Loucy (cell line): ENCODE results near the gene SOCS7.

Experiments used
- H2AFZ ChIP-seq: fragments of 200-600 bp; sonication (generic); 2 replicates; pipeline ENCODE4 v1.6.0; 2016; ENCODE audit warnings: antibody characterized with exemption, mild to moderate bottlenecking, low read length, moderate library complexity
- H3F3A ChIP-seq: fragments of 200-600 bp; 2 replicates; pipeline ENCODE4 v1.6.0; 2016; ENCODE audit warnings: antibody characterized with exemption, low read depth, mild to moderate bottlenecking
- H3K27me3 ChIP-seq: fragments of 200-600 bp; sonication (generic); 2 replicates; pipeline ENCODE4 v1.6.1; 2014; ENCODE audit warnings: low read length, mild to moderate bottlenecking; ENCODE audit not compliant: insufficient read depth, poor library complexity, severe bottlenecking
- H3K36me3 ChIP-seq: fragments of 200-600 bp; sonication (generic); 2 replicates; pipeline ENCODE4 v1.6.1; 2016; ENCODE audit warnings: low read length; ENCODE audit not compliant: insufficient read depth
- H3K4me1 ChIP-seq: fragments of 200-600 bp; sonication (generic); 2 replicates; pipeline ENCODE4 v1.5.1; 2014; ENCODE audit warnings: low read length, mild to moderate bottlenecking; ENCODE audit not compliant: insufficient read depth, poor library complexity, severe bottlenecking
- H3K4me2 ChIP-seq: fragments of 200-600 bp; sonication (generic); 2 replicates; pipeline ENCODE4 v1.6.0; 2014; ENCODE audit warnings: antibody characterized with exemption, low read length, low read depth, mild to moderate bottlenecking; ENCODE audit not compliant: poor library complexity, severe bottlenecking
- H3K4me3 ChIP-seq: fragments of 200-600 bp; sonication (generic); 2 replicates; pipeline ENCODE4 v1.5.1; 2014; ENCODE audit warnings: low read length, mild to moderate bottlenecking, mixed read lengths; ENCODE audit not compliant: poor library complexity, severe bottlenecking
- H3K79me2 ChIP-seq: fragments of 200-600 bp; sonication (generic); 2 replicates; pipeline ENCODE4 v1.6.1; 2014; ENCODE audit warnings: low read length; ENCODE audit not compliant: insufficient read depth
- H3K9ac ChIP-seq: fragments of 200-600 bp; sonication (generic); 2 replicates; pipeline ENCODE4 v1.6.0; 2014; ENCODE audit warnings: mild to moderate bottlenecking, low read depth, low read length, moderate library complexity; ENCODE audit not compliant: poor library complexity, severe bottlenecking
- H3K9me2 ChIP-seq: fragments of 200-600 bp; sonication (generic); replicated peaks from 2 replicates; pipeline ENCODE4 v1.6.1; 2016; ENCODE audit warnings: low read depth, low read length, mixed read lengths
- H3K9me3 ChIP-seq: fragments of 200-600 bp; sonication (generic); 2 replicates; pipeline ENCODE4 v1.6.1; 2014; ENCODE audit warnings: mild to moderate bottlenecking, antibody characterized with exemption, low read length, low read depth; ENCODE audit not compliant: insufficient read depth
- H4K20me1 ChIP-seq: fragments of 200-600 bp; sonication (generic); 2 replicates; pipeline ENCODE4 v1.6.0; 2014; ENCODE audit warnings: antibody characterized with exemption, low read length, mild to moderate bottlenecking; ENCODE audit not compliant: insufficient read depth, poor library complexity, severe bottlenecking
- EZH2phosphoT487 ChIP-seq: fragments of 200-600 bp; IDR thresholded peaks from 2 replicates; pipeline ENCODE4 v1.6.1; 2018; ENCODE audit warnings: antibody characterized with exemption, mild to moderate bottlenecking, moderate library complexity, borderline replicate concordance
- TF ChIP-seq, protein P1 (sequence below): fragments of 200-600 bp; sonication (generic); conservative IDR thresholded peaks from 2 replicates; pipeline ENCODE4 v1.5.1; 2014; ENCODE audit warnings: mild to moderate bottlenecking, antibody characterized with exemption, low read length

Gene SOCS7

DNA sequence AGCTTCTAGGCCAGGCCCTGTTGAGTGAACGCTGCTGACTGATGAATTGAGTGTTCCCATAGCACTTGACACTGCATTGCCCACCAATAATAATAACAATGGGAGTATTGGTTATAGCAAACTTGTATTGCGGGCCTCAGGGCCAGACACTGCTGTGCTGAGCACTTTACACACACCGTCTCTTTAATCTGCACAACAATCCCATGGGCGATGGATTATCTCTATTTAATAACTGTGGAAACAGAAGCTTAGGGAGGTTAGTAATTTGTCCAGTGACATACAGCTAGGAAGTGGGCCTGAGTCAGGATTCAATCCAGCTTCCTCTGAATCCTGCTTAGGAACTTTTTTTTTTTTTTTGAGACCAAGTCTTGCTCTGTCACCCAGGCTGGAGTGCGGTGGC, 87.8 kb downstream of the SOCS7 start:
- Histone ChIP-seq H3F3A (no peaks in the 10 kb centered on the region), H3K4me2 (no peak overlapping the region), H3K79me2 (peaks cover 97% of the 10 kb centered on the region), H3K4me1 (peaks cover 18% of the 10 kb centered on the region), H3K4me3 (no peak overlapping the region), H2AFZ (no peak overlapping the region), H3K36me3 (no peaks in the 10 kb centered on the region; the same call in 1 of the 2 replicates), H3K9ac (no peak overlapping the region), H4K20me1 (peaks cover 64% of the 10 kb centered on the region), H3K27me3 (no peaks in the 10 kb centered on the region), H3K9me3 (no peaks in the 10 kb centered on the region), H3K9me2 (no peaks in the 10 kb centered on the region)
- TF ChIP-seq, protein P1, sequence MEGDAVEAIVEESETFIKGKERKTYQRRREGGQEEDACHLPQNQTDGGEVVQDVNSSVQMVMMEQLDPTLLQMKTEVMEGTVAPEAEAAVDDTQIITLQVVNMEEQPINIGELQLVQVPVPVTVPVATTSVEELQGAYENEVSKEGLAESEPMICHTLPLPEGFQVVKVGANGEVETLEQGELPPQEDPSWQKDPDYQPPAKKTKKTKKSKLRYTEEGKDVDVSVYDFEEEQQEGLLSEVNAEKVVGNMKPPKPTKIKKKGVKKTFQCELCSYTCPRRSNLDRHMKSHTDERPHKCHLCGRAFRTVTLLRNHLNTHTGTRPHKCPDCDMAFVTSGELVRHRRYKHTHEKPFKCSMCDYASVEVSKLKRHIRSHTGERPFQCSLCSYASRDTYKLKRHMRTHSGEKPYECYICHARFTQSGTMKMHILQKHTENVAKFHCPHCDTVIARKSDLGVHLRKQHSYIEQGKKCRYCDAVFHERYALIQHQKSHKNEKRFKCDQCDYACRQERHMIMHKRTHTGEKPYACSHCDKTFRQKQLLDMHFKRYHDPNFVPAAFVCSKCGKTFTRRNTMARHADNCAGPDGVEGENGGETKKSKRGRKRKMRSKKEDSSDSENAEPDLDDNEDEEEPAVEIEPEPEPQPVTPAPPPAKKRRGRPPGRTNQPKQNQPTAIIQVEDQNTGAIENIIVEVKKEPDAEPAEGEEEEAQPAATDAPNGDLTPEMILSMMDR = no peak
- TF ChIP-seq EZH2phosphoT487 = no peak

DNA sequence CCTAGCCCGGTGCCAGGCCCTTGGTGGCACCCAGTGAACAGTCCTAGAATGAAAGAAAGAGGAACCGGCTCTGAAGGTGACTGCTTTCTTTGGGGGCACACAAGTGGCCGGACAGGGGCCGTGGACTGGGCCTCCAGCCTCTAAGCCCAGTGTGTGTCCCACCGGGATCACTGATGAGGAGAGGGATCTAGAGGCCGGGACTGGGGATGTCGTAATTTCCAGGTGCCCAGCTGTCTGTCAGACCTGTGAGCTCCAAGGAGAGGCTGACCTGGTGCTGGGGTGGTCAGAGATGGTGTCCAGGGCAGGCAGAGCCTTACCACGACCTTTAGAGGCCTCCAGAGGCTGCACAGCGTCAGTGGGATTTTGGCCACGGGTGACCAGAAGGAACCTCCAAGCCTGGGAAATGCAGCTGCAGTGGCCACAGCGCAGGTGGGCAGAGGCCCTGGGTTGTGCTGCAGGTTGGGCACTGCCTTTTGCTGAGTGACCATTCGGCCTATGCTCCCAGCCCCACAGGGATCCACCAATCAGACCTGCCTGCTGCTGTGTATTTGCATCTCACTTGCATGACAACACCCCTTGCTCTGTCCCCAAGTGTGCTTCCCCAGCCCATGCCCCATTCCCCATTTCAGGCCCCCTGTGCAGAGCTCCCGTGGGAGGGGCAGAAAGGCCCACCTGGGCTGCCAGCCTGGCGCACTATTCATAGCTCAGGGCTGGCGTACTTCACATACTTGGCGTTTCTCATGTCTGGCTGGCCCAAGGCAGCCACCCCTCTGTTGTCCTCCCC, 89.2 kb downstream of the SOCS7 start:
- H3K4me2 ChIP-seq = no peak overlapping the region
- no peaks in the 10 kb centered on the region for H3K9me3 ChIP-seq
- H2AFZ ChIP-seq = no peak overlapping the region
- no peaks in the 10 kb centered on the region for H3F3A ChIP-seq
- H4K20me1 ChIP-seq = peaks cover 62% of the 10 kb centered on the region
- H3K4me1 ChIP-seq = peaks cover 15% of the 10 kb centered on the region
- H3K9ac ChIP-seq = no peak overlapping the region
- no peaks in the 10 kb centered on the region for H3K27me3 ChIP-seq
- no peak for TF ChIP-seq EZH2phosphoT487
- TF ChIP-seq, protein P1 = no peak
- H3K9me2 ChIP-seq = no peaks in the 10 kb centered on the region
- no peak overlapping the region for H3K4me3 ChIP-seq
- no peaks in the 10 kb centered on the region; the same call in 1 of the 2 replicates for H3K36me3 ChIP-seq
- H3K79me2 ChIP-seq = peaks cover 89% of the 10 kb centered on the region

DNA sequence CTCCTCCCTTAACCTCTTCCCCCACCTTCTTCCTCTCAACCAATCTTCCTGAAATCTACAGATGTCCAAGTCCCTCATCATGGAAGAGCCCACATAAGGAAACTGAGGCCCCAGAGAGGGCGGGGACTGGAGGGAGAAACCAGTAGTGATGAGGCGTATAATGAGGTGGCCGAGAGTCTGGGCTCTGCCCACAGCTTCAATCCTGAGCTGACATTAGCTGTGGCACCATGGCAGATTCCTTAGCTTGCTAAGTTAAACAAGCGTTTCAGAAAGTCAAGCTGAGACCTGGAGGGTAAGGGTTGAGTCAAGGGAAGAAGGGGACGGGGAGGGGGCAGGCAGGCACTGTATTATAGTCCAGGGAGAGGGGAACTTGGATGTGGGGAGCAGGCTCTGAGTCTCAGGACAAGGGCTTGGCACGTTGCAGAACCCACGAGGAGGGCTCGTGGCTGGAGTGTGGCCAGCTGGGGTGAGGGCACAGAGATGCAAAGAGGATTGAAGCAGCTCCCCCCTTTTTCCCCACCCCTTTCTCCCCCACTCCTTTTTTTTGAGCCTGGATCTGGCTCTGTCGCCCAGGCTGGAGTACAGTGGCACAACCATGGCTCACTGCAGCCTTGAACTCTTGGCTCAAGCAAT, 89.9 kb downstream of the SOCS7 start:
- no peaks in the 10 kb centered on the region for H3F3A ChIP-seq
- no peaks in the 10 kb centered on the region for H3K9me3 ChIP-seq
- no peaks in the 10 kb centered on the region; the same call in 1 of the 2 replicates for H3K36me3 ChIP-seq
- TF ChIP-seq, protein P1 = no peak
- no peak for TF ChIP-seq EZH2phosphoT487
- H3K9ac ChIP-seq = no peak overlapping the region
- no peak overlapping the region for H2AFZ ChIP-seq
- peaks cover 88% of the 10 kb centered on the region for H3K79me2 ChIP-seq
- H3K4me2 ChIP-seq = no peak overlapping the region
- peaks cover 15% of the 10 kb centered on the region for H3K4me1 ChIP-seq
- H3K9me2 ChIP-seq = no peaks in the 10 kb centered on the region
- no peaks in the 10 kb centered on the region for H3K27me3 ChIP-seq
- no peak overlapping the region for H3K4me3 ChIP-seq
- peaks cover 61% of the 10 kb centered on the region for H4K20me1 ChIP-seq
